Upper lobe of left lung (tissue), 6 donors: ENCODE measurements around the gene RETN. TPM values are rescaled to one million over a fixed set of nuclear protein-coding genes. Genes with fewer than 3 reads are reported as not detected.
"Not testable (repeated sequence)": the region's sequence is repeated elsewhere in the genome, so short reads cannot be mapped to it uniquely, and the experiment has no call there.

Experiments used
- ATAC-seq, 2 donors: fragments of 200-7000 bp; cut with Tn5 transposase; one replicate each; pipeline ENCODE4 v1.9.1; 2022; ENCODE audit warnings: mild to moderate bottlenecking in 2 of 2, moderate library complexity in 2 of 2; ENCODE audit not compliant: low FRiP score in 2 of 2
- DNase-seq, 2 donors: peaks; one replicate each; pipeline ENCODE4 v3.0.0-alpha.2; 2019 to 2020
- H3K27ac ChIP-seq, 4 donors: fragments of 200-600 bp; sonication (generic); one replicate each; pipeline ENCODE4 v1.5.1; 2016 to 2019
- H3K27me3 ChIP-seq, 4 donors: fragments of 200-600 bp; sonication (generic); one replicate each; pipeline ENCODE4 v1.5.1; 2017 to 2019
- H3K36me3 ChIP-seq, 4 donors: fragments of 200-600 bp; sonication (generic); one replicate each; pipeline ENCODE4 v1.5.1; 2016 to 2019
- H3K4me1 ChIP-seq, 4 donors: fragments of 200-600 bp; sonication (generic); one replicate each; pipeline ENCODE4 v1.5.1; 2018 to 2019
- H3K4me3 ChIP-seq, 4 donors: fragments of 200-600 bp; sonication (generic); one replicate each; pipeline ENCODE4 v1.5.1; 2017 to 2019; ENCODE audit warnings: mild to moderate bottlenecking in 2 of 4, moderate library complexity in 1 of 4
- H3K9me3 ChIP-seq, 4 donors: fragments of 200-600 bp; sonication (generic); one replicate each; pipeline ENCODE4 v1.5.1; 2018 to 2019
- CTCF ChIP-seq, 6 experiments: fragments of 450-650 bp in 4 of 6; fragments of 200-600 bp in 2 of 6; sonication (generic) in 2 of 6; IDR thresholded peaks; one replicate each; pipeline ENCODE4 v1.5.1; 2016 to 2019; ENCODE audit warnings: antibody characterized with exemption in 6 of 6
- EP300 ChIP-seq, 4 donors: sonication (generic); formaldehyde crosslinking; IDR thresholded peaks; one replicate each; pipeline ENCODE4 v1.5.1; 2017; ENCODE audit warnings: antibody characterized with exemption in 4 of 4, control low read depth in 2 of 4
- POLR2A ChIP-seq, 4 donors: fragments of 450-650 bp; IDR thresholded peaks; one replicate each; pipeline ENCODE4 v1.5.1; 2016 to 2017; ENCODE audit warnings: antibody characterized with exemption in 4 of 4, mild to moderate bottlenecking in 2 of 4
- POLR2AphosphoS5 ChIP-seq, 2 donors: sonication (generic); formaldehyde crosslinking; IDR thresholded peaks; one replicate each; pipeline ENCODE4 v1.5.1; 2017; ENCODE audit warnings: antibody characterized with exemption in 2 of 2
- WGBS, 2 donors: methylation state at CpG; one replicate each; pipeline ENCODE4 v1.1.5; 2017 to 2018; 5-methylcytosine and 5-hydroxymethylcytosine counted together
- total RNA-seq, 6 donors: library from RNA; depleted of rRNA in 4 of 6; stranded (reverse); fragments of >200 nt in 4 of 6; gene quantifications; one replicate each; pipeline versions ENCODE4 v1.1.0 to v1.2.1, GENCODE V29; 2016 to 2021
- donor health status: DM: no; HTN: no; CAD: no; lungs with moderate emphysema.
- donor health status: DM: no; HTN: yes; CAD: no; lungs with severe emphysema.

RETN gene
- total RNA-seq, 6 donors from 2014 or later, result 2.5 to 59.2 (median 13.8) TPM

GRCh38 chr19:7641290-7642276, 27.3 kb upstream of the RETN start:
- peaks cover 0 to 41% (median 18%) of the 10 kb centered on the region in 4 donors for H3K36me3 ChIP-seq
- H3K27ac ChIP-seq, result no peak overlapping the region
- no peaks in the 10 kb centered on the region for H3K9me3 ChIP-seq
- no peak for ATAC-seq
- H3K4me1 ChIP-seq, result peaks cover 0 to 44% (median 10%) of the 10 kb centered on the region in 4 donors
- TF ChIP-seq POLR2A (IDR thresholded peaks at IDR 0.05) (no peak), EP300 (IDR thresholded peaks at IDR 0.05) (no peak), POLR2AphosphoS5 (IDR thresholded peaks at IDR 0.05) (no peak), CTCF (IDR thresholded peaks at IDR 0.05) (no peak)
- 89 to 90% methylated on average over 36 to 41 of the region's 43 CpGs for WGBS, 2 donors
- peak in 1 of 2 donors; percentile 70 for DNase-seq
- H3K27me3 ChIP-seq, result peaks cover 0 to 6% (median 0%) of the 10 kb centered on the region in 4 donors
- H3K4me3 ChIP-seq, result no peak overlapping the region

- Histone ChIP-seq H3K27ac (no peak overlapping the region), H3K4me1 (peaks cover 0 to 35% (median 6%) of the 10 kb centered on the region in 4 donors), H3K4me3 (no peak overlapping the region), H3K36me3 (peaks cover 0 to 45% (median 21%) of the 10 kb centered on the region in 4 donors), H3K27me3 (peaks cover 0 to 2% (median 0%) of the 10 kb centered on the region in 4 donors), H3K9me3 (no peaks in the 10 kb centered on the region)
- no peak for ATAC-seq
- peak in 1 of 2 donors; percentile 74 for DNase-seq
- WGBS, 2 donors, result 89 to 96% methylated on average over 16 to 24 of the region's 27 CpGs
- TF ChIP-seq POLR2A (IDR thresholded peaks at IDR 0.05) (no peak), EP300 (IDR thresholded peaks at IDR 0.05) (no peak), CTCF (IDR thresholded peaks at IDR 0.05) (no peak), POLR2AphosphoS5 (IDR thresholded peaks at IDR 0.05) (no peak)
Observed at GRCh38 chr19:7642295-7643030, 26.4 kb upstream of the RETN start.

GRCh38 chr19:7643031-7643415, 25.8 kb upstream of the RETN start:
- no peak for DNase-seq
- no peaks in the 10 kb centered on the region for H3K9me3 ChIP-seq
- no peak overlapping the region for H3K4me3 ChIP-seq
- H3K36me3 ChIP-seq, result peaks cover 0 to 45% (median 21%) of the 10 kb centered on the region in 4 donors
- no peaks in the 10 kb centered on the region for H3K27me3 ChIP-seq
- no peak for TF ChIP-seq POLR2A (IDR thresholded peaks at IDR 0.05)
- 93 to 94% methylated on average over 7 to 8 of the region's 8 CpGs for WGBS, 2 donors
- no peak overlapping the region for H3K27ac ChIP-seq
- H3K4me1 ChIP-seq, result peaks cover 0 to 29% (median 4%) of the 10 kb centered on the region in 4 donors
- ATAC-seq, result no peak

- not testable (repeated sequence) for ATAC-seq, H3K27me3 ChIP-seq, H3K9me3 ChIP-seq, H3K4me3 ChIP-seq, H3K27ac ChIP-seq
- WGBS, 2 donors, result 67 to 85% methylated on average over 9 to 10 of the region's 10 CpGs
- Histone ChIP-seq H3K36me3 (peaks cover 0 to 45% (median 21%) of the 10 kb centered on the region in 4 donors), H3K4me1 (peaks cover 0 to 22% (median 3%) of the 10 kb centered on the region in 4 donors)
- DNase-seq, result peak in 1 of 2 donors; percentile 64
Observed at GRCh38 chr19:7643629-7644549, 25.0 kb upstream of the RETN start.

GRCh38 chr19:7644550-7644877, 24.3 kb upstream of the RETN start:
- H3K4me3 ChIP-seq, result no peak overlapping the region
- H3K27me3 ChIP-seq, result no peaks in the 10 kb centered on the region
- ATAC-seq (no peak), DNase-seq (peak in 1 of 2 donors; percentile 72)
- no peak for TF ChIP-seq POLR2A (IDR thresholded peaks at IDR 0.05)
- no peak for TF ChIP-seq EP300 (IDR thresholded peaks at IDR 0.05)
- no peak for TF ChIP-seq POLR2AphosphoS5 (IDR thresholded peaks at IDR 0.05)
- no peak for TF ChIP-seq CTCF (IDR thresholded peaks at IDR 0.05)
- H3K36me3 ChIP-seq, result peaks cover 0 to 45% (median 21%) of the 10 kb centered on the region in 4 donors
- peak overlapping the region in 2 of 4 donors; percentile 40 to 63 for H3K27ac ChIP-seq
- no peaks in the 10 kb centered on the region for H3K9me3 ChIP-seq
- 87 to 95% methylated on average over 7 to 19 of the region's 20 CpGs for WGBS, 2 donors
- peaks cover 0 to 16% (median 3%) of the 10 kb centered on the region in 4 donors for H3K4me1 ChIP-seq
